Activated naive CD8-positive, alpha-beta T cell treated with anti-CD3 and anti-CD28 coated beads, Interleukin-2, amount 50 U/mL, for 24 hours (primary cell): ENCODE data around the gene GRXCR2.
"Not testable (repeated sequence)": the region's sequence is repeated elsewhere in the genome, so short reads cannot be mapped to it uniquely, and the experiment has no call there.

Experiments
- ATAC-seq: fragments of 150-1000 bp; cut with Tn5 transposase; one replicate; pipeline ENCODE4 v1.10.0; 2021
- DNase-seq: peaks from one replicate; pipeline ENCODE4 v3.0.0; 2021
- H3K27ac Mint-ChIP-seq: one replicate; pipeline ENCODE4 v1.8.0; 2021; ENCODE audit warnings: mild to moderate bottlenecking, mixed read lengths
- H3K27me3 Mint-ChIP-seq: one replicate; pipeline ENCODE4 v1.8.0; 2021; ENCODE audit warnings: mixed read lengths
- H3K36me3 Mint-ChIP-seq: one replicate; pipeline ENCODE4 v1.8.0; 2021; ENCODE audit warnings: low read depth, mixed read lengths
- H3K4me1 Mint-ChIP-seq: one replicate; pipeline ENCODE4 v1.8.0; 2021; ENCODE audit warnings: mixed read lengths
- H3K4me3 Mint-ChIP-seq: one replicate; pipeline ENCODE4 v1.8.0; 2021; ENCODE audit warnings: mild to moderate bottlenecking, moderate library complexity, mixed read lengths
- H3K9me3 Mint-ChIP-seq: one replicate; pipeline ENCODE4 v1.8.0; 2021; ENCODE audit warnings: mixed read lengths

GRXCR2 gene

GRCh38 chr5:145903867-145904266, 31.1 kb upstream of the GRXCR2 start:
- no peak overlapping the region for H3K4me3 Mint-ChIP-seq
- no peak for ATAC-seq
- no peaks in the 10 kb centered on the region for H3K36me3 Mint-ChIP-seq
- H3K27ac Mint-ChIP-seq = no peak overlapping the region
- no peaks in the 10 kb centered on the region for H3K4me1 Mint-ChIP-seq
- DNase-seq = no peak
- no peaks in the 10 kb centered on the region for H3K27me3 Mint-ChIP-seq
- peaks cover 8% of the 10 kb centered on the region for H3K9me3 Mint-ChIP-seq

GRCh38 chr5:145903113-145903512, 30.3 kb upstream of the GRXCR2 start:
- no peaks in the 10 kb centered on the region for H3K4me1 Mint-ChIP-seq
- DNase-seq = no peak
- H3K27me3 Mint-ChIP-seq = peaks cover 3% of the 10 kb centered on the region
- no peak overlapping the region for H3K4me3 Mint-ChIP-seq
- H3K27ac Mint-ChIP-seq = no peak overlapping the region
- H3K36me3 Mint-ChIP-seq = no peaks in the 10 kb centered on the region
- H3K9me3 Mint-ChIP-seq = peaks cover 12% of the 10 kb centered on the region
- no peak for ATAC-seq

GRCh38 chr5:145902421-145902820, 29.6 kb upstream of the GRXCR2 start:
- ATAC-seq (no peak), DNase-seq (no peak)
- no peak overlapping the region for H3K27ac Mint-ChIP-seq
- H3K27me3 Mint-ChIP-seq = peaks cover 3% of the 10 kb centered on the region
- H3K4me1 Mint-ChIP-seq = no peaks in the 10 kb centered on the region
- H3K4me3 Mint-ChIP-seq = no peak overlapping the region
- no peaks in the 10 kb centered on the region for H3K36me3 Mint-ChIP-seq
- peaks cover 12% of the 10 kb centered on the region for H3K9me3 Mint-ChIP-seq

- Mint-ChIP-seq H3K27me3 (peaks cover 3% of the 10 kb centered on the region), H3K36me3 (no peaks in the 10 kb centered on the region), H3K9me3 (peaks cover 12% of the 10 kb centered on the region), H3K4me1 (no peaks in the 10 kb centered on the region), H3K27ac (no peak overlapping the region), H3K4me3 (no peak overlapping the region)
- DNase-seq = no peak
- ATAC-seq = no peak
Observed at GRCh38 chr5:145898171-145898570, 25.4 kb upstream of the GRXCR2 start.

GRCh38 chr5:145891378-145891777, 18.6 kb upstream of the GRXCR2 start:
- not testable (repeated sequence) for H3K27me3 Mint-ChIP-seq, DNase-seq, H3K36me3 Mint-ChIP-seq, H3K4me1 Mint-ChIP-seq, ATAC-seq, H3K27ac Mint-ChIP-seq, H3K9me3 Mint-ChIP-seq, H3K4me3 Mint-ChIP-seq

GRCh38 chr5:145889611-145890010, 16.8 kb upstream of the GRXCR2 start:
- Mint-ChIP-seq H3K27me3 (peaks cover 4% of the 10 kb centered on the region), H3K4me3 (no peak overlapping the region), H3K4me1 (no peaks in the 10 kb centered on the region), H3K9me3 (peaks cover 6% of the 10 kb centered on the region), H3K27ac (no peak overlapping the region), H3K36me3 (no peaks in the 10 kb centered on the region)
- DNase-seq (no peak), ATAC-seq (no peak)

- DNase-seq (no peak), ATAC-seq (no peak)
- Mint-ChIP-seq H3K4me3 (no peak overlapping the region), H3K36me3 (no peaks in the 10 kb centered on the region), H3K27ac (no peak overlapping the region), H3K27me3 (peaks cover 4% of the 10 kb centered on the region), H3K4me1 (no peaks in the 10 kb centered on the region), H3K9me3 (peaks cover 6% of the 10 kb centered on the region)
Observed at GRCh38 chr5:145887976-145888574, 15.3 kb upstream of the GRXCR2 start.

GRCh38 chr5:145887217-145887616, 14.4 kb upstream of the GRXCR2 start:
- Mint-ChIP-seq H3K27ac (no peak overlapping the region), H3K9me3 (peaks cover 6% of the 10 kb centered on the region), H3K27me3 (peaks cover 4% of the 10 kb centered on the region), H3K36me3 (no peaks in the 10 kb centered on the region), H3K4me3 (no peak overlapping the region), H3K4me1 (no peaks in the 10 kb centered on the region)
- ATAC-seq (no peak), DNase-seq (no peak)

GRCh38 chr5:145874765-145875164, 2.0 kb upstream of the GRXCR2 start:
- Mint-ChIP-seq H3K36me3 (no peaks in the 10 kb centered on the region), H3K4me1 (no peaks in the 10 kb centered on the region), H3K9me3 (peaks cover 4% of the 10 kb centered on the region), H3K4me3 (no peak overlapping the region), H3K27me3 (peaks cover 12% of the 10 kb centered on the region), H3K27ac (no peak overlapping the region)
- ATAC-seq (no peak), DNase-seq (no peak)

- no peak overlapping the region for H3K27ac Mint-ChIP-seq
- H3K4me1 Mint-ChIP-seq = no peaks in the 10 kb centered on the region
- no peak overlapping the region for H3K4me3 Mint-ChIP-seq
- ATAC-seq (no peak), DNase-seq (no peak)
- peaks cover 4% of the 10 kb centered on the region for H3K9me3 Mint-ChIP-seq
- no peaks in the 10 kb centered on the region for H3K36me3 Mint-ChIP-seq
- peaks cover 7% of the 10 kb centered on the region for H3K27me3 Mint-ChIP-seq
Observed at GRCh38 chr5:145872486-145872885, 328 bp downstream of the GRXCR2 start.

GRCh38 chr5:145869753-145870152, 3.1 kb downstream of the GRXCR2 start:
- Mint-ChIP-seq H3K4me3 (no peak overlapping the region), H3K9me3 (peaks cover under 1% of the 10 kb centered on the region)

GRCh38 chr5:145867806-145868205, 5.0 kb downstream of the GRXCR2 start:
- Mint-ChIP-seq H3K27ac (no peak overlapping the region), H3K4me3 (no peak overlapping the region), H3K9me3 (peaks cover 3% of the 10 kb centered on the region), H3K27me3 (peaks cover 6% of the 10 kb centered on the region), H3K4me1 (no peaks in the 10 kb centered on the region), H3K36me3 (no peaks in the 10 kb centered on the region)
- DNase-seq (no peak), ATAC-seq (no peak)

More at GRCh38 chr5:145869753-145870152, 3.1 kb downstream of the GRXCR2 start:
- no peaks in the 10 kb centered on the region for H3K4me1 Mint-ChIP-seq
- ATAC-seq (no peak), DNase-seq (no peak)
- peaks cover 9% of the 10 kb centered on the region for H3K27me3 Mint-ChIP-seq
- no peak overlapping the region for H3K27ac Mint-ChIP-seq
- no peaks in the 10 kb centered on the region for H3K36me3 Mint-ChIP-seq

GRCh38 chr5:145864432-145864831, 8.4 kb downstream of the GRXCR2 start:
- H3K27me3 Mint-ChIP-seq, H3K4me3 Mint-ChIP-seq, DNase-seq, ATAC-seq, H3K27ac Mint-ChIP-seq, H3K36me3 Mint-ChIP-seq, H3K4me1 Mint-ChIP-seq, H3K9me3 Mint-ChIP-seq: not testable (repeated sequence)

- no peak for ATAC-seq
- peaks cover 6% of the 10 kb centered on the region for H3K27me3 Mint-ChIP-seq
Observed at GRCh38 chr5:145863003-145863402, 9.8 kb downstream of the GRXCR2 start.

GRCh38 chr5:145859897-145860296, 12.9 kb downstream of the GRXCR2 start:
- ATAC-seq (no peak), DNase-seq (no peak)
- Mint-ChIP-seq H3K4me1 (no peaks in the 10 kb centered on the region), H3K4me3 (no peak overlapping the region), H3K36me3 (no peaks in the 10 kb centered on the region), H3K27me3 (peaks cover 7% of the 10 kb centered on the region), H3K9me3 (peaks cover 3% of the 10 kb centered on the region), H3K27ac (no peak overlapping the region)

More at GRCh38 chr5:145863003-145863402, 9.8 kb downstream of the GRXCR2 start:
- no peak overlapping the region for H3K4me3 Mint-ChIP-seq
- H3K36me3 Mint-ChIP-seq = no peaks in the 10 kb centered on the region
- peaks cover 3% of the 10 kb centered on the region for H3K9me3 Mint-ChIP-seq
- H3K27ac Mint-ChIP-seq = no peak overlapping the region
- H3K4me1 Mint-ChIP-seq = no peaks in the 10 kb centered on the region
- no peak for DNase-seq

GRCh38 chr5:145859453-145859852, 13.4 kb downstream of the GRXCR2 start:
- DNase-seq = no peak
- no peak overlapping the region for H3K27ac Mint-ChIP-seq
- no peaks in the 10 kb centered on the region for H3K4me1 Mint-ChIP-seq
- ATAC-seq = no peak
- no peaks in the 10 kb centered on the region for H3K36me3 Mint-ChIP-seq
- H3K27me3 Mint-ChIP-seq = peaks cover 4% of the 10 kb centered on the region
- H3K4me3 Mint-ChIP-seq = no peak overlapping the region
- H3K9me3 Mint-ChIP-seq = peaks cover under 1% of the 10 kb centered on the region
